Measurements from ENCODE around the gene IL4R. TPM values are rescaled to one million over a fixed set of nuclear protein-coding genes. Genes with fewer than 3 reads are reported as not detected.

IL4R gene
- total RNA-seq, 1 experiment from 2014 or later: 28.9 TPM

- no TSS peak for BruUV-seq (replicated peaks)
- H3K4me1 ChIP-seq (ENCODE audit: control insufficient read depth, insufficient read depth, low read length): no peaks in the 10 kb centered on the region
- H3K4me3 ChIP-seq (ENCODE audit: low read depth in 2 of 2, low read length in 2 of 2): no peak overlapping the region
- H3K36me3 ChIP-seq (ENCODE audit: control insufficient read depth, insufficient read depth, low read length): no peaks in the 10 kb centered on the region
- in situ Hi-C loops (cut with HindIII; ENCODE audit: low pct_unique_long_range_greater_than_20kb, low sequenced_read_pairs): no loop called here
- DNase-seq (ENCODE audit: low read depth, low spot score) (no peak), ATAC-seq (no peak)
- intact Hi-C loops (cut with micrococcal nuclease; ENCODE audit: unreplicated experiment): no loop called here
- POLR2A ChIA-PET: interaction anchor here (0.7 kb wide), 1 partner anchor 381 kb away, joined by 3 read pairs; no protein-coding TSS in a partner anchor
- CTCF ChIA-PET: no interaction called here
- TF ChIP-seq POLR2AphosphoS5 (IDR thresholded peaks at IDR 0.05; ENCODE audit: low read depth, low read length): no peak
- TF ChIP-seq, protein P1, sequence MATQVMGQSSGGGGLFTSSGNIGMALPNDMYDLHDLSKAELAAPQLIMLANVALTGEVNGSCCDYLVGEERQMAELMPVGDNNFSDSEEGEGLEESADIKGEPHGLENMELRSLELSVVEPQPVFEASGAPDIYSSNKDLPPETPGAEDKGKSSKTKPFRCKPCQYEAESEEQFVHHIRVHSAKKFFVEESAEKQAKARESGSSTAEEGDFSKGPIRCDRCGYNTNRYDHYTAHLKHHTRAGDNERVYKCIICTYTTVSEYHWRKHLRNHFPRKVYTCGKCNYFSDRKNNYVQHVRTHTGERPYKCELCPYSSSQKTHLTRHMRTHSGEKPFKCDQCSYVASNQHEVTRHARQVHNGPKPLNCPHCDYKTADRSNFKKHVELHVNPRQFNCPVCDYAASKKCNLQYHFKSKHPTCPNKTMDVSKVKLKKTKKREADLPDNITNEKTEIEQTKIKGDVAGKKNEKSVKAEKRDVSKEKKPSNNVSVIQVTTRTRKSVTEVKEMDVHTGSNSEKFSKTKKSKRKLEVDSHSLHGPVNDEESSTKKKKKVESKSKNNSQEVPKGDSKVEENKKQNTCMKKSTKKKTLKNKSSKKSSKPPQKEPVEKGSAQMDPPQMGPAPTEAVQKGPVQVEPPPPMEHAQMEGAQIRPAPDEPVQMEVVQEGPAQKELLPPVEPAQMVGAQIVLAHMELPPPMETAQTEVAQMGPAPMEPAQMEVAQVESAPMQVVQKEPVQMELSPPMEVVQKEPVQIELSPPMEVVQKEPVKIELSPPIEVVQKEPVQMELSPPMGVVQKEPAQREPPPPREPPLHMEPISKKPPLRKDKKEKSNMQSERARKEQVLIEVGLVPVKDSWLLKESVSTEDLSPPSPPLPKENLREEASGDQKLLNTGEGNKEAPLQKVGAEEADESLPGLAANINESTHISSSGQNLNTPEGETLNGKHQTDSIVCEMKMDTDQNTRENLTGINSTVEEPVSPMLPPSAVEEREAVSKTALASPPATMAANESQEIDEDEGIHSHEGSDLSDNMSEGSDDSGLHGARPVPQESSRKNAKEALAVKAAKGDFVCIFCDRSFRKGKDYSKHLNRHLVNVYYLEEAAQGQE (IDR thresholded peaks at IDR 0.05; ENCODE audit: insufficient read depth in 1 of 2, low read depth in 2 of 2, low read length in 1 of 2): no peak
- TF ChIP-seq, protein P2, sequence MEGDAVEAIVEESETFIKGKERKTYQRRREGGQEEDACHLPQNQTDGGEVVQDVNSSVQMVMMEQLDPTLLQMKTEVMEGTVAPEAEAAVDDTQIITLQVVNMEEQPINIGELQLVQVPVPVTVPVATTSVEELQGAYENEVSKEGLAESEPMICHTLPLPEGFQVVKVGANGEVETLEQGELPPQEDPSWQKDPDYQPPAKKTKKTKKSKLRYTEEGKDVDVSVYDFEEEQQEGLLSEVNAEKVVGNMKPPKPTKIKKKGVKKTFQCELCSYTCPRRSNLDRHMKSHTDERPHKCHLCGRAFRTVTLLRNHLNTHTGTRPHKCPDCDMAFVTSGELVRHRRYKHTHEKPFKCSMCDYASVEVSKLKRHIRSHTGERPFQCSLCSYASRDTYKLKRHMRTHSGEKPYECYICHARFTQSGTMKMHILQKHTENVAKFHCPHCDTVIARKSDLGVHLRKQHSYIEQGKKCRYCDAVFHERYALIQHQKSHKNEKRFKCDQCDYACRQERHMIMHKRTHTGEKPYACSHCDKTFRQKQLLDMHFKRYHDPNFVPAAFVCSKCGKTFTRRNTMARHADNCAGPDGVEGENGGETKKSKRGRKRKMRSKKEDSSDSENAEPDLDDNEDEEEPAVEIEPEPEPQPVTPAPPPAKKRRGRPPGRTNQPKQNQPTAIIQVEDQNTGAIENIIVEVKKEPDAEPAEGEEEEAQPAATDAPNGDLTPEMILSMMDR (IDR thresholded peaks at IDR 0.05): no peak
- TF ChIP-seq SIN3A (IDR thresholded peaks at IDR 0.05; ENCODE audit: borderline replicate concordance, insufficient read depth, low read depth, low read length): no peak
- no peak for TF ChIP-seq TCF7L2 (IDR thresholded peaks at IDR 0.05; ENCODE audit: low read depth, low read length)
- H3K27me3 ChIP-seq (ENCODE audit: control insufficient read depth, insufficient read depth, low read length): no peaks in the 10 kb centered on the region
- no peak overlapping the region for H3K27ac ChIP-seq (ENCODE audit: low read length)
- 0 out of 2 replicates have a peak, but pooled peaks cover 4% of the 10 kb centered on the region for H3K9me3 ChIP-seq (ENCODE audit: control insufficient read depth, insufficient read depth, low read depth, low read length)
These were observed 67.5 kb downstream of the IL4R start for GRCh38 chr16:27381236-27381635.

GRCh38 chr16:27381974-27382855 lies 68.4 kb downstream of the IL4R start:
- H3K27me3 ChIP-seq (ENCODE audit: control insufficient read depth, insufficient read depth, low read length): no peaks in the 10 kb centered on the region
- H3K4me1 ChIP-seq (ENCODE audit: control insufficient read depth, insufficient read depth, low read length): no peaks in the 10 kb centered on the region
- ChIA-PET POLR2A (interaction anchor here (0.7 kb wide), 1 partner anchor 382 kb away, joined by 3 read pairs; no protein-coding TSS in a partner anchor), CTCF (no interaction called here)
- H3K9me3 ChIP-seq (ENCODE audit: control insufficient read depth, insufficient read depth, low read depth, low read length): 0 out of 2 replicates have a peak, but pooled peaks cover 4% of the 10 kb centered on the region
- no peaks in the 10 kb centered on the region for H3K36me3 ChIP-seq (ENCODE audit: control insufficient read depth, insufficient read depth, low read length)
- no TSS peak for BruUV-seq (replicated peaks)
- in situ Hi-C loops (cut with HindIII; ENCODE audit: low pct_unique_long_range_greater_than_20kb, low sequenced_read_pairs): no loop called here
- no peak overlapping the region for H3K27ac ChIP-seq (ENCODE audit: low read length)
- no peak overlapping the region for H3K4me3 ChIP-seq (ENCODE audit: low read depth in 2 of 2, low read length in 2 of 2)
- DNase-seq (ENCODE audit: low read depth, low spot score) (no peak), ATAC-seq (no peak)
- intact Hi-C loops (cut with micrococcal nuclease; ENCODE audit: unreplicated experiment): no loop called here
- no peak for TF ChIP-seq TCF7L2 (IDR thresholded peaks at IDR 0.05; ENCODE audit: low read depth, low read length)
- no peak for TF ChIP-seq POLR2AphosphoS5 (IDR thresholded peaks at IDR 0.05; ENCODE audit: low read depth, low read length)
- TF ChIP-seq, protein P2 (IDR thresholded peaks at IDR 0.05): no peak
- TF ChIP-seq, protein P1 (IDR thresholded peaks at IDR 0.05; ENCODE audit: insufficient read depth in 1 of 2, low read depth in 2 of 2, low read length in 1 of 2): no peak
- TF ChIP-seq SIN3A (IDR thresholded peaks at IDR 0.05; ENCODE audit: borderline replicate concordance, insufficient read depth, low read depth, low read length): no peak

Data from Panc1 (cell line).